Left ventricle myocardium inferior (tissue), 1 donor: ENCODE results near the gene POLR1A. TPM values are rescaled to one million over a fixed set of nuclear protein-coding genes. Genes with fewer than 3 reads are reported as not detected.

Experiments
- DNase-seq: peaks from one replicate; pipeline ENCODE4 v3.0.0-alpha.2; 2020
- H3K27ac ChIP-seq: fragments of 200-600 bp; replicated peaks from 2 replicates; pipeline ENCODE4 v1.8.0; 2021
- H3K27me3 ChIP-seq: fragments of 200-600 bp; 2 replicates; pipeline ENCODE4 v1.8.0; 2021; ENCODE audit warnings: low read depth
- H3K36me3 ChIP-seq: fragments of 200-600 bp; 2 replicates; pipeline ENCODE4 v1.8.0; 2021
- H3K4me1 ChIP-seq: fragments of 200-600 bp; 2 replicates; pipeline ENCODE4 v1.8.0; 2021
- H3K4me3 ChIP-seq: fragments of 200-600 bp; 2 replicates; pipeline ENCODE4 v1.8.0; 2021; ENCODE audit warnings: mild to moderate bottlenecking, moderate library complexity
- H3K9me3 ChIP-seq: fragments of 200-600 bp; replicated peaks from 2 replicates; pipeline ENCODE4 v1.8.0; 2021
- CTCF ChIP-seq: fragments of 200-600 bp; IDR thresholded peaks from 2 replicates; pipeline ENCODE4 v1.8.0; 2021; ENCODE audit warnings: antibody characterized with exemption, mild to moderate bottlenecking, borderline replicate concordance
- intact Hi-C: fragments of 100-400 bp; cut with micrococcal nuclease; formaldehyde crosslinking; loops from one replicate; pipeline ENCODE4 v1.11.0; 2022
- total RNA-seq: library from RNA; stranded (reverse); fragmentation: NEBNext Ultra II Directional; extraction: Animal tissue kit (Norgen Biotek cat#: 25700); gene quantifications from one replicate; pipeline ENCODE4 v1.2.1, GENCODE V29; 2021
- donor health status: DM: no; HTN: yes; CAD: no; lungs with severe emphysema.

Gene POLR1A
- total RNA-seq, 1 donor from 2014 or later, result 16.3 TPM

GRCh38 chr2:86047575-86048382, 57.9 kb downstream of the POLR1A start:
- H3K27ac ChIP-seq, result no peak overlapping the region
- H3K27me3 ChIP-seq, result no peaks in the 10 kb centered on the region
- DNase-seq, result no peak
- TF ChIP-seq CTCF, result no peak
- H3K36me3 ChIP-seq, result peaks cover 95% of the 10 kb centered on the region
- peaks cover 11% of the 10 kb centered on the region for H3K4me1 ChIP-seq
- H3K4me3 ChIP-seq, result no peak overlapping the region
- intact Hi-C loops, result no loop called here
- no peaks in the 10 kb centered on the region for H3K9me3 ChIP-seq

- Histone ChIP-seq H3K36me3 (peaks cover 91% of the 10 kb centered on the region), H3K4me1 (peaks cover 11% of the 10 kb centered on the region), H3K27ac (no peak overlapping the region), H3K9me3 (no peaks in the 10 kb centered on the region), H3K4me3 (no peak overlapping the region), H3K27me3 (no peaks in the 10 kb centered on the region)
- no peak for TF ChIP-seq CTCF
- DNase-seq, result no peak
- intact Hi-C loops, result no loop called here
These were observed 60.1 kb downstream of the POLR1A start for GRCh38 chr2:86045541-86045940.

GRCh38 chr2:86044614-86045013, 61.1 kb downstream of the POLR1A start:
- no peak for DNase-seq
- H3K4me3 ChIP-seq, result no peak overlapping the region
- no peaks in the 10 kb centered on the region for H3K27me3 ChIP-seq
- no peaks in the 10 kb centered on the region for H3K9me3 ChIP-seq
- H3K27ac ChIP-seq, result no peak overlapping the region
- intact Hi-C loops, result no loop called here
- no peak for TF ChIP-seq CTCF
- peaks cover 93% of the 10 kb centered on the region for H3K36me3 ChIP-seq
- peaks cover 16% of the 10 kb centered on the region for H3K4me1 ChIP-seq

- H3K4me3 ChIP-seq, result no peak overlapping the region
- no peaks in the 10 kb centered on the region for H3K9me3 ChIP-seq
- no peak overlapping the region for H3K27ac ChIP-seq
- H3K4me1 ChIP-seq, result peaks cover 22% of the 10 kb centered on the region
- no peak for DNase-seq
- no peaks in the 10 kb centered on the region for H3K27me3 ChIP-seq
- intact Hi-C loops, result no loop called here
- TF ChIP-seq CTCF, result no peak
- peaks cover 92% of the 10 kb centered on the region for H3K36me3 ChIP-seq
These were observed 61.6 kb downstream of the POLR1A start for GRCh38 chr2:86044045-86044444.

- H3K27me3 ChIP-seq, result no peaks in the 10 kb centered on the region
- peaks cover 37% of the 10 kb centered on the region for H3K4me1 ChIP-seq
- intact Hi-C loops, result no loop called here
- H3K4me3 ChIP-seq, result no peak overlapping the region
- H3K9me3 ChIP-seq, result no peaks in the 10 kb centered on the region
- peaks cover 77% of the 10 kb centered on the region for H3K36me3 ChIP-seq
- DNase-seq, result no peak
- TF ChIP-seq CTCF, result no peak
- peak overlapping the region; percentile 21 for H3K27ac ChIP-seq
These were observed 63.2 kb downstream of the POLR1A start for GRCh38 chr2:86042256-86043168.
